ENCODE measurements around the gene MZF1. TPM values are rescaled to one million over a fixed set of nuclear protein-coding genes. Genes with fewer than 3 reads are reported as not detected.

MZF1 gene
- total RNA-seq, 2 experiments from 2014 or later, result 30.0 to 39.1 TPM

- Histone ChIP-seq H3K9me2 (ENCODE audit: insufficient read depth, low read length) (no peaks in the 10 kb centered on the region), H3K4me1 (ENCODE audit: insufficient read depth, low read length, poor library complexity, severe bottlenecking) (peaks cover 32% of the 10 kb centered on the region), H3K27ac (ENCODE audit: low read depth, low read length, poor library complexity, severe bottlenecking) (no peak overlapping the region), H4K20me1 (ENCODE audit: insufficient read depth, low read length) (peaks cover 9% of the 10 kb centered on the region; the same call in 1 of the 2 replicates), H3K4me2 (ENCODE audit: low read length) (no peak overlapping the region), H3K79me2 (ENCODE audit: insufficient read depth, low read depth, low read length) (peaks cover 28% of the 10 kb centered on the region), H3K36me3 (ENCODE audit: insufficient read depth, low read length) (peaks cover 90% of the 10 kb centered on the region), H2AFZ (ENCODE audit: low read length) (no peak overlapping the region), H3K9me3 (ENCODE audit: low read length) (no peaks in the 10 kb centered on the region), H3K4me3 (ENCODE audit: low read depth, low read length, poor library complexity, severe bottlenecking) (no peak overlapping the region)
- ChIA-PET POLR2A (interaction anchor here (1.8 kb wide), 1 partner anchor 9 kb away, joined by 8 read pairs; the partner anchor contains the start of gene TRIM28), CTCF (ENCODE audit: unreplicated experiment) (interaction anchor here (0.6 kb wide), 1 partner anchor 29 kb away, joined by 4 read pairs; no protein-coding TSS in a partner anchor)
- DNase-seq (ENCODE audit: low spot score), result no peak
- no TSS peak for BruUV-seq (replicated peaks)
- intact Hi-C loops (cut with micrococcal nuclease; ENCODE audit: unreplicated experiment), result no loop called here
- TF ChIP-seq EZH2phosphoT487 (IDR thresholded peaks at IDR 0.05; ENCODE audit: borderline replicate concordance, low read depth, low read length) (no peak), CTCF (conservative IDR thresholded peaks at IDR 0.05; ENCODE audit: low read length) (no peak)
These were observed 20.5 kb downstream of the MZF1 start for GRCh38 chr19:58552655-58553054.

GRCh38 chr19:58551577-58552471 lies 21.3 kb downstream of the MZF1 start:
- H3K4me2 ChIP-seq (ENCODE audit: low read length), result no peak overlapping the region
- TSS peak; percentile 84 for BruUV-seq (replicated peaks)
- H3K9me3 ChIP-seq (ENCODE audit: low read length), result no peaks in the 10 kb centered on the region
- H2AFZ ChIP-seq (ENCODE audit: low read length), result no peak overlapping the region
- POLR2A ChIA-PET, result interaction anchor here (1.8 kb wide), 1 partner anchor 8 kb away, joined by 8 read pairs; the partner anchor contains the start of gene TRIM28
- peaks cover 28% of the 10 kb centered on the region for H3K79me2 ChIP-seq (ENCODE audit: insufficient read depth, low read depth, low read length)
- intact Hi-C loops (cut with micrococcal nuclease; ENCODE audit: unreplicated experiment), result no loop called here
- CTCF ChIA-PET (ENCODE audit: unreplicated experiment), result no interaction called here
- DNase-seq (ENCODE audit: low spot score), result no peak
- no peak overlapping the region for H3K4me3 ChIP-seq (ENCODE audit: low read depth, low read length, poor library complexity, severe bottlenecking)
- H3K36me3 ChIP-seq (ENCODE audit: insufficient read depth, low read length), result peaks cover 93% of the 10 kb centered on the region
- no peak for TF ChIP-seq EZH2phosphoT487 (IDR thresholded peaks at IDR 0.05; ENCODE audit: borderline replicate concordance, low read depth, low read length)
- TF ChIP-seq CTCF (conservative IDR thresholded peaks at IDR 0.05; ENCODE audit: low read length), result no peak
- no peak overlapping the region for H3K27ac ChIP-seq (ENCODE audit: low read depth, low read length, poor library complexity, severe bottlenecking)
- H3K9me2 ChIP-seq (ENCODE audit: insufficient read depth, low read length), result no peaks in the 10 kb centered on the region
- H4K20me1 ChIP-seq (ENCODE audit: insufficient read depth, low read length), result peaks cover 16% of the 10 kb centered on the region
- peaks cover 35% of the 10 kb centered on the region for H3K4me1 ChIP-seq (ENCODE audit: insufficient read depth, low read length, poor library complexity, severe bottlenecking)

- no peak overlapping the region for H3K27ac ChIP-seq (ENCODE audit: low read depth, low read length, poor library complexity, severe bottlenecking)
- no peak overlapping the region for H3K4me2 ChIP-seq (ENCODE audit: low read length)
- H3K79me2 ChIP-seq (ENCODE audit: insufficient read depth, low read depth, low read length), result peaks cover 28% of the 10 kb centered on the region
- peaks cover 23% of the 10 kb centered on the region for H4K20me1 ChIP-seq (ENCODE audit: insufficient read depth, low read length)
- intact Hi-C loops (cut with micrococcal nuclease; ENCODE audit: unreplicated experiment), result no loop called here
- BruUV-seq (replicated peaks), result no TSS peak
- TF ChIP-seq EZH2phosphoT487 (IDR thresholded peaks at IDR 0.05; ENCODE audit: borderline replicate concordance, low read depth, low read length), result no peak
- no peak for TF ChIP-seq CTCF (conservative IDR thresholded peaks at IDR 0.05; ENCODE audit: low read length)
- no peak overlapping the region for H2AFZ ChIP-seq (ENCODE audit: low read length)
- H3K9me3 ChIP-seq (ENCODE audit: low read length), result no peaks in the 10 kb centered on the region
- no peak overlapping the region for H3K4me3 ChIP-seq (ENCODE audit: low read depth, low read length, poor library complexity, severe bottlenecking)
- peaks cover 93% of the 10 kb centered on the region for H3K36me3 ChIP-seq (ENCODE audit: insufficient read depth, low read length)
- POLR2A ChIA-PET, result no interaction called here
- DNase-seq (ENCODE audit: low spot score), result no peak
- H3K4me1 ChIP-seq (ENCODE audit: insufficient read depth, low read length, poor library complexity, severe bottlenecking), result peaks cover 35% of the 10 kb centered on the region
- no peaks in the 10 kb centered on the region for H3K9me2 ChIP-seq (ENCODE audit: insufficient read depth, low read length)
- CTCF ChIA-PET (ENCODE audit: unreplicated experiment), result interaction anchor here (0.6 kb wide), 1 partner anchor 37 kb away, joined by 4 read pairs; no protein-coding TSS in a partner anchor
These were observed 22.0 kb downstream of the MZF1 start for GRCh38 chr19:58551123-58551497.
